Stimulated activated CD4-positive, alpha-beta T cell treated with anti-CD3 and anti-CD28 coated beads, TNF-alpha, amount 100 ng/mL, for 48 hours (primary cell): ENCODE data around the gene KRT80.

ENCODE experiments used
- DNase-seq, 3 donors: peaks; one replicate each; pipeline ENCODE4 v3.0.0-alpha.2; 2020; ENCODE audit warnings: low read depth in 3 of 3

The KRT80 gene

GRCh38 chr12:52179396-52179973 is 12.3 kb downstream of the KRT80 start:
- DNase-seq: no peak

DNA sequence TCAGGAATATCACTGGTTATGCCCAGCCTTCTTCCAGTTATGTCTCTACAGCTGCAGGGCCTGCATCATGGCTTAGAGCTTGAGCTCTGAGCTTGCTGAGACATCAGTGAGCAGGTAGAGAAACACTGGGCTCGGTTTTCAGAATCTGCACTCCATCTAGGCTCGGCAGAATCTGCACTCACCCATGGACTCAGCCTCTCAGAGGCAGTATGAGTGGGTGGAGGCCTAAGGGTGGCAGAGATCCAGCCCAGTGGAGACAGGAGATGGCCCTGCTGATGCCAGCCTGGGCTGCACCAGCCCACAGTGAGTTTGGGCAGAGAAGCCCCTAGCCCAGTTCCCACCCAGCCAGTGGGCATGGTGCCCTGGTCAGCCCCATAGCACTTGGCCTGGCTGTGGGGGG is 12.8 kb downstream of the KRT80 start:
- no peak for DNase-seq

GRCh38 chr12:52178443-52178842 is 13.4 kb downstream of the KRT80 start:
- DNase-seq: no peak

- DNase-seq: no peak
Measured at GRCh38 chr12:52175371-52176350, 16.2 kb downstream of the KRT80 start.

DNA sequence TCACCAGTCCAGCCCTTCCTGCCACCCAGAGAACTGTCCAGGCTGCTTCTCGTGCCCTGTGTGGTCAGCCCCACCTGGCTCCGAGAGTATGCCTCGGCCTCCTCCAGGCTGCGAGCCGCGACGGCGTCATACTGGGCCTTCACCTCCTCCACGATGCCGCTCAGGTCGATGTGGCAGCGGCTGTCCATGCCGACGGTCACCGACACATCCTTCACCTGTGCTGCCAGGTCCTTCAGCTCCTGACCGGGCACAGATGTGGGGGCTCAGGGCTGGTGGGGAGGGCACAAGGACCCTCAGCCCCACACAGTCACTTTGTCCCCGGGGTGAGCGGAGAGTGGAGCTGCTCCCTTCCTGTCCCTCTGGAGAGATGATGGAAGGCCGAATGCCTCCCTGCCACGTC is 18.3 kb downstream of the KRT80 start:
- no peak for DNase-seq

DNA sequence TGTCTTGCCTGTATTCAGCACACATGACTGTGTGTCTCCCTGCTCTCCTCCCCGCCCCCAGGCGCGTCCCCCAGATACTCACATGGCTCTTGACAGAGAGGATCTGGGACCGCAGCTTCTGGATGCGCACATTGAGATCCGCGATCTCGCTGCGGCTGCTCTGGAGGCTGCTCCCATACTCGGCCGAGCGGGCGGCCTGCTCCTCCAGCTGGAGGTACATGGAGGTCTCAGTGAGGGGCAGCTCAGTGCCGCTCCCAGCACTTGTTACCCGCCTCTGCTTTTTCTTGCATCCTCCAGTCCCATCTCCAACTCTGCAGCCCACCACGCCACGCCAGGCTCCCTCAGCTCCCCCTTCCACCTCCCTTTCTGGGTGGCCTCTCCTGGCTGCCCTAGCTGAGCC is 18.9 kb downstream of the KRT80 start:
- DNase-seq: no peak

GRCh38 chr12:52171950-52172512 is 19.8 kb downstream of the KRT80 start:
- no peak for DNase-seq

- DNase-seq: no peak
Measured at GRCh38 chr12:52170827-52171226, 21.0 kb downstream of the KRT80 start.

GRCh38 chr12:52169886-52170285 is 21.9 kb downstream of the KRT80 start:
- no peak for DNase-seq

GRCh38 chr12:52168019-52168717 is 23.6 kb downstream of the KRT80 start:
- no peak for DNase-seq

- DNase-seq: no peak
Measured at GRCh38 chr12:52167526-52167925, 24.3 kb downstream of the KRT80 start.

- no peak for DNase-seq
Measured at GRCh38 chr12:52166672-52167071, 25.1 kb downstream of the KRT80 start.

DNA sequence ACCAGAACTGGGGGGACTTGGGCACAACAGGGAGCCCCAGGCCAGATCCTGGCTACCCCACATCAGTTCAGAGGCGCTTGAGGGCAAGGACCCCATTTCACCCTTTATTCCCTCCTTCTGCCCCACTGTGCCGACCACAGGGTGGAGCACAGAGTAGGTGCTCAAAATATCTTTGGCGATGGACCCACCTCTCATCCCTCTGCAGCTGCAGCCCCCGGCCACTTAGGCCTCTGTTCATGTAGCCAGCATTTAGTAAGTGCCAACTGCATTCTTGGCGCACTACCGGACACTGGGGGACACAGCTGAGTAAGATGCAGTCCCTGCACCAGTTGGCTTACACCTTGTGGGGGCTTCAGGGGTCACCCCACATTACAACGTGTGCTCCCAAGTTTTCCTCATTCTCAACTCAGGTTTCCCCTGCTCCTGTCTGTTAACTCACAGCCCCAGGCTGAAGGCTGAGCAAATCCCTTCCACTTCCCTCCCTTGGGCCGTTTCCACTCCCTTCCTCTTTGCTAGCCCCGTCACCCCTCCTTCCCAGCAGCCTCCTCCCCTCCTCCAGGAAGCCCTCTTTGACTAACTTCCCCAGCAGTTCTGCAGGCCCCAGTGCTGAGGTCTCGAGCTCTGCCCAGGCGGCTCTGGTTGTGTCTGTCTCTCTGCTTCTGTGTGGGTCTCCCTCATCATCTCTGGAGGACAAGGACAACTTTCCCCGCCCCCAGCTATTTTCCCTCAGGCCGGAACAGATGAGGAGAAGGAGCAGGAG is 26.5 kb downstream of the KRT80 start:
- no peak for DNase-seq

DNA sequence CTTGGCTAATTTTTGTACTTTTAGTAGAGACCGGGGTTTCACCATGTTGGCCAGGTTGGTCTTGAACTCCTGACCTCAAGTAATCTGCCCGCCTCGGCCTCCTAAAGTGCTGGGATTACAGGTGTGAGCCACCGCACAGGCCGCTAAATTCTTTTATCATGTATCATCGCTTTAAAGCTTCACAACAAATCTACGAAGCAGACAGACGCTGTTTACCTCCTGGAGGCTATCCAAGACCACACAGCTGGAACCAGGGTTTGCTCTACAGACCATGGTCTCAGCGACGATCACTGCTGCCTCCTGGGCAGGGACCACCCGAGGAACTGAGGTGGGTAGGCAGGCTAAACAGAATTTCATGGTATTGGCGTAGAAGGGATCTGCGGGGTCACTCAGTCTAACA is 27.2 kb downstream of the KRT80 start:
- DNase-seq: no peak

GRCh38 chr12:52162981-52163380 is 28.8 kb downstream of the KRT80 start:
- no peak for DNase-seq

DNA sequence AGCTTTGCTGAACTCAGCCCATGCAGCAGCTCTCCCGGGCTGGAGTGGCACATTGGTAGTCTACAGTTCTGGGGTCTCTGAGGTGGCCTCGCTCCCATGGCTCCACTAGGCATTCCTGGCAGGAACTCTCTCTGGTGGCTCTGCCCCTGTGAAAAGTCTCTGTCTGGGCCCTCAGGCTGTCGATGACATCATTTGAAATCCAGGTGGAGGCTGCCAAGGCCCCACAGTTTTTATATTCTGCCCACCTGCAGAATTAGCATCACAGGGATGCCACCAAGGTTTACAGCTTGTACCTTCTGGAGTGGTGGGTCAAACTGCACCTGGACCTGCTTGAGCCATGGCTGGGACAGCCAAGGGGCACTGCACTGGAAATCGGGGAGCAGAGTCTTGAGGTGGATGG is 31.6 kb downstream of the KRT80 start:
- no peak for DNase-seq

DNA sequence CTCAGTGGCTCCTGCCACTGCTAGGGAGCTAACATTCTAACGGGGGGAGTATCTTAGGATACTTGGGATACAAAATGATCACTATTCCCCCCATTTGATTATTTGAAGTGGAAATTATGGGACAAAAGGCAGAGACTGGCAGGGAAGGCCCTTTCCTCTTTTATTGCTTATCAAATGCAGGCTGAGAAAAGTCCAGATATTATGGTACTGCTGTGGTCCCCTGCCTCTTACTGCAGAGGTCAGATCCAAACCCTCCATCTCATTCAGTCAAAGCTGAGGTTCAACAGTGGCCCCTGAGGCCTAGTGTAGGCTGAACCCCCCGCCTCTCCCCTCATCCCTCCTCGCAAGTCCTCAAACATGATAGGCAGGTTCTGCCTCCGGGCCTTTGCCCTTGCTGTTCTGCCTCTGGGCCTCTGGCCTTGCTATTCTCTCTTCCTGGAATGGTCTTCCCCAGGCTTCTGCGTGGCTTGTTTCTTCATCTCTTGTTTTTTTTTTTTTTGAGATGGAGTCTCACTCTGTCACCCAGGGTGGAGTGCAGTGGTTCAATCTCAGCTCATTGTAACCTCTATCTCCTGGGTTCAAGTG is 34.2 kb downstream of the KRT80 start:
- no peak for DNase-seq

- peak; percentile 48 to 59 (median 56) for DNase-seq
Measured at GRCh38 chr12:52156757-52157565, 34.9 kb downstream of the KRT80 start.

- no peak for DNase-seq
Measured at GRCh38 chr12:52156311-52156710, 35.5 kb downstream of the KRT80 start.
